ENCODE data around the gene NDUFS7.

GRCh38 chr19:1365319-1366269 is 18.1 kb upstream of the NDUFS7 start:
- TF ChIP-seq POLR2A (IDR thresholded peaks at IDR 0.05; ENCODE audit: low read length) (no peak), RNF2 (IDR thresholded peaks at IDR 0.05; ENCODE audit: borderline replicate concordance, low read depth) (no peak), MAX (IDR thresholded peaks at IDR 0.05) (no peak), PBX3 (IDR thresholded peaks at IDR 0.05) (no peak), JUN (IDR thresholded peaks at IDR 0.05) (no peak), CHD2 (IDR thresholded peaks at IDR 0.05; ENCODE audit: low read length, partially characterized antibody) (no peak), CEBPB (IDR thresholded peaks at IDR 0.05) (no peak), CTCF (IDR thresholded peaks at IDR 0.05) (no peak), HMGXB4 (CRISPR knock-in tag; IDR thresholded peaks at IDR 0.05; ENCODE audit: borderline replicate concordance) (no peak)

Data from A549 (cell line).